ENCODE measurements around the gene LDLRAP1.
"Not testable (repeated sequence)": the region's sequence is repeated elsewhere in the genome, so short reads cannot be mapped to it uniquely, and the experiment has no call there.

LDLRAP1 gene

GRCh38 chr1:25543425-25544242, at the start of gene LDLRAP1:
TSS of gene LDLRAP1 (plus strand) at chr1:25543606. CDS start at chr1:25543699, 93 bp downstream.
- no peak for DNase-seq (ENCODE audit: low read depth)

- no peak for DNase-seq (ENCODE audit: low read depth)
Observed at GRCh38 chr1:25494952-25495351, 48.5 kb upstream of the LDLRAP1 start.

- no peak for DNase-seq (ENCODE audit: low read depth)
Observed at GRCh38 chr1:25500694-25501093, 42.7 kb upstream of the LDLRAP1 start.

- no peak for DNase-seq (ENCODE audit: low read depth)
Observed at GRCh38 chr1:25501235-25502058, 42.0 kb upstream of the LDLRAP1 start.

- DNase-seq (ENCODE audit: low read depth) = no peak
Observed at GRCh38 chr1:25502957-25503356, 40.4 kb upstream of the LDLRAP1 start.

DNA sequence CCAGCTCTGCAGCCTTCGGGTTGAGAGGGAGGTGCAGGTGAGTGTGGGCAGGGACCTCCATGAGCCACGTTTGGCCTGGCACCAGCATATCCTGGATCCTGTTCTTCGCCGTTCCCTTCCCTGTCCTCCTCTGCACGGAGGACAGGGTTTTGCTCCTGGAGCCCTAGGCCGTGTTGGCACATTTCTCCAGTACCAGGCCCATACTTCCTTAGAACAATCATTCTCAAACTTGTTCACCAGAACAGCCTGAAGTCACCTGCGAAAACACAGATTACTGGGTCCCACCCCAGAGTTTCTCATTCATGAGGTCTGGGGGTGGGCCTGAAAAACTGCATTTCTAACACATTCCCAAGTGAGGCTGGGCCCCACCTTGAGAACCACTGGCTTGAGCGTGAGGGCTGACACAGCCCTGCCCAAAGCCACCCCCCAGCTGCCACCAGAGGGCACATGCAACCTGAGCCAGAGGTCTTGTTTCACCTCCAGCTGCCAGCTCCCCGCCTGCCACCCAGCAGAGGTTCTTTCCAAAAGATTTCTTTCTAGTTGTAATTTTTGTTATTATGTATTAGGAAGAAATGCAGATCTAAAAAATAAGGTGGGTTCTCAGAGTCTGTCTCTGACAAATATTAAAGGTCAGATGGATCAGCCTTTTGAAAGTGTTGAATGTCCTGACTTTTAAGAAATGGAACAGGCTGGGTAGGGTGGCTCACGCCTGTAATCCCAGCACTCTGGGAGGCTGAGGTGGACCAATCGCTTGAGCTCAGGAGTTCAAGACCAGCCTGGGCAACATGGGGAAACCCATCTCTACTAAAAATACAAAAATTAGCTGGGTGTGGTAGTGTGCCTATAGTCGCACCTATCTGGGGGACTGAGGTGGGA, 39.6 kb upstream of the LDLRAP1 start:
- DNase-seq (ENCODE audit: low read depth) = peak; percentile 65

GRCh38 chr1:25504706-25505595, 38.5 kb upstream of the LDLRAP1 start:
- no peak for DNase-seq (ENCODE audit: low read depth)

- DNase-seq (ENCODE audit: low read depth) = no peak
Observed at GRCh38 chr1:25505656-25506385, 37.6 kb upstream of the LDLRAP1 start.

DNA sequence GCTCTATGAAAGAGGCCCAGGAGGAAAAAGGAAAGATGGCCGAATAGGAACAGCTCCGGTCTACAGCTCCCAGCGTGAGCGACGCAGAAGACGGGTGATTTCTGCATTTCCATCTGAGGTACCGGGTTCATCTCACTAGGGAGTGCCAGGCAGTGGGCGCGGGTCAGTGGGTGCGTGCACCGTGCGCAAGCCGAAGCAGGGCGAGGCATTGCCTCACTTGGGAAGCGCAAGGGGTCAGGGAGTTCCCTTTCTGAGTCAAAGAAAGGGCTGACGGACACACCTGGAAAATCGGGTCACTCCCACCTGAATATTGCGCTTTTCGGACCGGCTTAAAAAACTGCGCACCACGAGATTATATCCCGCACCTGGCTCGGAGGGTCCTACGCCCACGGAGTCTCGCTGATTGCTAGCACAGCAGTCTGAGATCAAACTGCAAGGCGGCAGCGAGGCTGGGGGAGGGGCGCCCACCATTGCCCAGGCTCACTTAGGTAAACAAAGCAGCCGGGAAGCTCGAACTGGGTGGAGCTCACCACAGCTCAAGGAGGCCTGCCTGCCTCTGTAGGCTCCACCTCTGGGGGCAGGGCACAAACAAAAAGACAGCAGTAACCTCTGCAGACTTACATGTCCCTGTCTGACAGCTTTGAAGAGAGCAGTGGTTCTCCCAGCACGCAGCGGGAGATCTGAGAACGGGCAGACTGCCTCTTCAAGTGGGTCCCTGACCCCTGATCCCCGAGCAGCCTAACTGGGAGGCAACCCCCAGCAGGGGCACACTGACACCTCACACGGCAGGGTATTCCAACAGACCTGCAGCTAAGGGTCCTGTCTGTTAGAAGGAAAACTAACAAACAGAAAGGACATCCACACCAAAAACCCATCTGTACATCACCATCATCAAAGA, 36.6 kb upstream of the LDLRAP1 start:
- not testable (repeated sequence) for DNase-seq (ENCODE audit: low read depth)

DNA sequence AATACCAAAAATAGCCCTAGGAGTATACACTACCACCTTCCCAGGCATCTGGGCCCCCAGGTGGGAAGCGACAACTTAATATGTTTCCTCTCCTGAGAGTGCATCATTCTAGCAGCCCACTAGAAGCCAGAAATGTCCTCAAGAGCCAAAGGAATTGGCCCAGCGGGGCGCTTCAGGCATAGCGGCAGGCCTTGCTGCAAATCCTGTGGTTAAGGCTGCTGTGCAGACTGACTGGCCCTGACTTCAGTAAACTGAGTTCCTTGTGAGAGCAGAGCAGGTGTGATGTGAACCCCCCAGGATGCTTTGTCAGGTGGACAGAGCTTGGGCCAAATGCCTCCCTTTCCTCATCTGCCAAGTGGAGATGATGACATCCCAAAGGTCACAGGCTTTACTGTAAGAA, 29.7 kb upstream of the LDLRAP1 start:
- DNase-seq (ENCODE audit: low read depth) = no peak

GRCh38 chr1:25515033-25515432, 28.4 kb upstream of the LDLRAP1 start:
- no peak for DNase-seq (ENCODE audit: low read depth)

DNA sequence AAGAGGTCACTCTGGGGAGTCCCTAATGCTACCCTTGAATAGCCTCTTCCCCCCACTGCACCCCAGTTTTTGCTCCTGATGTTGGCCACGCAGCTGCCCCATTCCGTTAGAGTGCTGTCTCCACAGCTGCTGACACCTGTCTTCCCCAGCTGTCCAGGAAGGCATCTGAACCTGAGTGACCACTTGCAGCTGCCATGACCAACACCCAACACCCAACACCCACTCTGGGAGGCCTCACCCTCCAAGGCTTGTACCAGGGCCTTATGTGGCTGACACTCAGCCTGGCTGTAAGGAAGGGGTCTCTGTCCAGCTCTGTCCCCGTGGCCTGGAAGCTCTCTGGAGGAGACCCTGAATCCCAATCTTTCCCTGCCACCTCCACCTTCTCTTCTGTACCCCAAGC, 26.7 kb upstream of the LDLRAP1 start:
- no peak for DNase-seq (ENCODE audit: low read depth)

DNA sequence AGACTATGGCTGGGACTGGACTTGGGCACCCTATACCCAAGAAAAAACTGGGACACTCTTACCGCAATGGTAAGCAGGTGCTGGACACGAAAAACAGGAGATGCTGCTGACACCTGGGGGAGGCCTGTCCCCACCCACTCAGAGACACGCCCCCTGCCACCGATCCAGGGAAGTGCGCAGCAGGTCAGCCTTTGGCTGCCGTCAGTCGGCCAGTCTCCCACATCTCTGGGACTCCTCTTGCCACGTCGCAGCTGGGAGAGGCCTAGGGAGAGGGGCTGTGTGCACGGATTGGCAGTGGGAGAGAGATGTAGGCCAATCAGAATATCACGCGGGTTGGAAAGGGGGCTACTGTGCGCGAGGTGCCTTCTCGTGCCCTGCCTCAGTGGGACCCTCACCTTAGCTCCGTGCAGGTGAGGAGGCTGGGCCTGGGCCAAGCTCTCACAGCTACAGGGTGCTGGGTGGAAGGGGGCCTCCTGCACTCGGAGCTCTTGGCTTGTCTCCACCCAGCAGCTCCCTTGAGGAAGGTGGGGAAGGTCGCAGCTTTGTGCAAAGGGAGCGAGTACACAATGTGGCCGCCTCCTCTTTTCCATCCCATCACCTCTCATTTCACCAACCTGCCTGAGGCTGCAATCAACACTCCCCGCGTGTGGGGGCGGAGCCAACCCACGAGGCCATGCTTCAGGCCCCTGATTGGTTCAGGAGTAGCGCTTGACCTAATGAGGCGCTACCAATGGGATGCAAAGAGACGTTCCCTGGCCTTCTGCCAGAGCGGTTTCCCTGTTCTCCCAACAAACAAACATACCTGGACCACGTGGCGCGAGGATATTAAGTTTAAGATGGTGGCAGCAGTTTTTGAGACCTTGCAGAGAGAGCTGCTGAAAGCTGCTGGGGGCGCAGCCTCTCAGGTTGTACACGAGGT, 25.7 kb upstream of the LDLRAP1 start:
- DNase-seq (ENCODE audit: low read depth) = no peak

DNA sequence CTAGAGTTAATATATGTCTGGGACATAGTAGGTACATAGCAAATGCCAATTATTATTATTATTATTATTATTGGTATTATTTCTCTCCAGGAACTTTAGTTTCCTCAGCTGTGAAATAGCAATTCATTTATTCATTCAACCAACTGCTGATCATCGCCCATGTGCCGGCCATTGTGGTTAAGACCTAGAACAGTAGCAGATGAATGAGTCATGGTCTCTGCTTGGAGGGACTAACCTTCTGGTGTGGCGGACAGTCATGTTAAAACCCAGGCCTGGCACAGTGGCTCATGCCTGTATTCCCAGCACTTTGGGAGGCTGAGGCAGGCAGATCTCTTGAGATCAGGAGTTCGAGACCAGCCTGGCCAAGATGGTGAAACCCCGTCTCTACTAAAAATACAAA, 23.8 kb upstream of the LDLRAP1 start:
- DNase-seq (ENCODE audit: low read depth) = no peak

DNA sequence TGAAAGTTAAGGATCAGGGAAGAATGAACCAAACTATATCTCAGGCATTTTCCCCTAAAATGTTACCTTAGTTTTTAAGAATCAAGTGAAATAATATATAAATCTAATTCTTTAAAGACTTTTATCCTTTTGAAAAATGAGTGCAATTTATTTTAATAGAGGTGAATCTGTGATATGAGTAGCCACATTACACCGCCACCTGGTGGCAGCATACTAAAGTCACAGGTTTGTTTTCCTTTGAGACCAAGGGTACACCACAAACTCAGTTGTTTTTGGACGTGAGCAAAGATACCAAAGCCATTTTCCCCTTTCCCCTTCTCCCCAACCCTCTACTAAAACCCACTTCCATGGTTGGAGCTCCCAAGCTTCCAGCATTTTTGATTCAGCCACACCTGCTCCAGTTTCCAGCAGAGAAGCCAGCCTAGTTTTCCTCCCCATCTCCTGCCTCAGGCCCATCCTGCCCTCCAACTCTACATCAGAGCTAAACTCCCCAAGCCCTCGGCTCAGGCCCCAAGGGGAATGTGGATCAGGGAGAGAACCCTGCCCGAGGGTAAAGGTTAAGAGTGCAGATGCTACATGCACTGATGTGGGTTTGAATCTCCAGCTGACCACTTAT, 22.9 kb upstream of the LDLRAP1 start:
- DNase-seq (ENCODE audit: low read depth) = peak; percentile 61

DNA sequence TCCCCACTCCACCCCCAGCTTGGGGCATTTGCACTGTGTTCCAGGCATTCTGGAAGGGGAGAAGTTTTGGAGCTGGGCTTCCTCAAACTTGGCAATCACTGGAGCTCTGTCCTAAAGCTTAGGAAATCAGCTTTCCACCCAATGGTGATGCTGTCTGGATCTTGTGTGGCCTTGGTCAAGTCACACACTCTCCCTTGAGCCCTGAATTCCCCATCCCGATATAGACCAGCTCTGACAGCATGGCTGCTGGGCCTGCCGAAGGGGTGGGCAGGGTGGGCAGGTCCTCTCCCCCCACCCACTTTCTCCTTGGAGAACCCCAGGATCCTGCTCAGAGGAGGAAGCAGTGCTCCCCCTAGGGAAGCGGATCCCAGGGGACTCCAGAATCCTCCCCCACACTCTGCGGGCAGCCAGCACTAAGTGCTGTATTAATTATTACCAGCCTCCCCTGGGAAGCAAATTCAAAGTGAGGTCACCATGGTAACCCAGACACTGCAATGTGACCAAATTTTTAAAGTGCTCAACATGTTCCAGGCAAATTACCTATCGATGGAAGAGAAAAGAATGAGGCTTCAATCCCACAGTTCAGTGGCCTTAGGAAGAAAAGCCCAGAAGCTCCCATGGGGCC, 21.3 kb upstream of the LDLRAP1 start:
- no peak for DNase-seq (ENCODE audit: low read depth)

- DNase-seq (ENCODE audit: low read depth) = no peak
Observed at GRCh38 chr1:25523542-25523941, 19.9 kb upstream of the LDLRAP1 start.
